Astrocyte (in vitro differentiated cells and primary cell): ENCODE data around the gene SPTAN1. TPM values are rescaled to one million over a fixed set of nuclear protein-coding genes. Genes with fewer than 3 reads are reported as not detected.

Experiments
- DNase-seq: peaks from one replicate; pipeline ENCODE4 v3.0.0-alpha.2; 2010; ENCODE audit warnings: low read depth
- FAIRE-seq: peaks from 2 replicates; lab custom pipeline; 2011; peaks lifted over from hg19 to GRCh38; lab: Jason Lieb, UNC
- H2AFZ ChIP-seq: 2 replicates; pipeline ENCODE4 v1.6.0; 2012; ENCODE audit warnings: low read depth, low read length, inconsistent platforms
- H3K27ac ChIP-seq: 2 replicates; pipeline ENCODE4 v1.5.1; 2011; ENCODE audit warnings: low read depth, low read length, inconsistent platforms
- H3K27me3 ChIP-seq: 2 replicates; pipeline ENCODE4 v1.6.0; 2011; ENCODE audit warnings: low read length, inconsistent platforms; ENCODE audit not compliant: insufficient read depth
- H3K36me3 ChIP-seq: 2 replicates; pipeline ENCODE4 v1.5.1; 2011; ENCODE audit warnings: low read length, inconsistent platforms; ENCODE audit not compliant: insufficient read depth
- H3K4me1 ChIP-seq: 2 replicates; pipeline ENCODE4 v1.5.1; 2011; ENCODE audit warnings: low read length, inconsistent platforms; ENCODE audit not compliant: insufficient read depth
- H3K4me2 ChIP-seq: 2 replicates; pipeline ENCODE4 v1.6.0; 2012; ENCODE audit warnings: low read length, inconsistent platforms
- H3K4me3 ChIP-seq: 2 replicates; pipeline ENCODE4 v1.5.1; 2011; ENCODE audit warnings: low read depth, mild to moderate bottlenecking, low read length, inconsistent platforms; ENCODE audit not compliant: insufficient read depth
- H3K79me2 ChIP-seq: 2 replicates; pipeline ENCODE4 v1.6.0; 2012; ENCODE audit warnings: mild to moderate bottlenecking, low read length, inconsistent platforms; ENCODE audit not compliant: insufficient read depth
- H3K9ac ChIP-seq: 2 replicates; pipeline ENCODE4 v1.6.0; 2012; ENCODE audit warnings: mild to moderate bottlenecking, low read length, inconsistent platforms
- H3K9me3 ChIP-seq: 2 replicates; pipeline ENCODE4 v1.5.1; 2012; ENCODE audit warnings: low read depth, mild to moderate bottlenecking, low read length, inconsistent platforms; ENCODE audit not compliant: insufficient read depth
- H4K20me1 ChIP-seq: 2 replicates; pipeline ENCODE4 v1.6.0; 2012; ENCODE audit warnings: low read length, inconsistent platforms; ENCODE audit not compliant: insufficient read depth
- H3K27ac Mint-ChIP-seq: one replicate; pipeline ENCODE4 v1.8.0; 2021; ENCODE audit warnings: mild to moderate bottlenecking, mixed read lengths; ENCODE audit not compliant: unreplicated experiment
- H3K27me3 Mint-ChIP-seq: one replicate; pipeline ENCODE4 v1.8.0; 2021; ENCODE audit warnings: low read depth, mixed read lengths; ENCODE audit not compliant: unreplicated experiment
- H3K36me3 Mint-ChIP-seq: one replicate; pipeline ENCODE4 v1.8.0; 2021; ENCODE audit warnings: low read depth, mixed read lengths; ENCODE audit not compliant: unreplicated experiment
- H3K4me1 Mint-ChIP-seq: one replicate; pipeline ENCODE4 v1.8.0; 2021; ENCODE audit warnings: low read depth, mixed read lengths; ENCODE audit not compliant: unreplicated experiment
- H3K4me3 Mint-ChIP-seq: one replicate; pipeline ENCODE4 v1.8.0; 2021; ENCODE audit warnings: mild to moderate bottlenecking, moderate library complexity, mixed read lengths; ENCODE audit not compliant: unreplicated experiment
- H3K9me3 Mint-ChIP-seq: one replicate; pipeline ENCODE4 v1.8.0; 2021; ENCODE audit warnings: mild to moderate bottlenecking, mixed read lengths; ENCODE audit not compliant: unreplicated experiment
- EZH2 ChIP-seq: IDR thresholded peaks from 2 replicates; pipeline ENCODE4 v1.6.1; 2012; ENCODE audit warnings: mild to moderate bottlenecking, low read length, inconsistent platforms; ENCODE audit not compliant: insufficient read depth
- total RNA-seq: library from RNA; stranded (reverse); gene quantifications from 2 replicates; pipeline ENCODE4 v1.2.1, GENCODE V29; 2021
- TF ChIP-seq, protein P1 (sequence below): IDR thresholded peaks from 2 replicates; pipeline ENCODE4 v1.5.1; 2011; ENCODE audit warnings: low read depth, mild to moderate bottlenecking, inconsistent platforms, low read length, moderate library complexity; ENCODE audit not compliant: insufficient read depth

The SPTAN1 gene
- total RNA-seq, 1 donor from 2014 or later, result 604 TPM

- Histone ChIP-seq H3K79me2 (no peaks in the 10 kb centered on the region), H3K4me2 (no peak overlapping the region), H3K27me3 (no peaks in the 10 kb centered on the region), H3K9me3 (no peaks in the 10 kb centered on the region), H3K4me1 (peaks cover 12% of the 10 kb centered on the region), H3K27ac (no peak overlapping the region), H3K4me3 (no peak overlapping the region), H4K20me1 (no peaks in the 10 kb centered on the region), H2AFZ (no peak overlapping the region), H3K36me3 (peaks cover 16% of the 10 kb centered on the region), H3K9ac (no peak overlapping the region)
- Mint-ChIP-seq H3K27ac (peak overlapping the region; percentile 5), H3K4me1 (peaks cover 11% of the 10 kb centered on the region), H3K27me3 (no peaks in the 10 kb centered on the region), H3K36me3 (peaks cover 22% of the 10 kb centered on the region), H3K9me3 (no peaks in the 10 kb centered on the region), H3K4me3 (no peak overlapping the region)
- TF ChIP-seq, protein P1, sequence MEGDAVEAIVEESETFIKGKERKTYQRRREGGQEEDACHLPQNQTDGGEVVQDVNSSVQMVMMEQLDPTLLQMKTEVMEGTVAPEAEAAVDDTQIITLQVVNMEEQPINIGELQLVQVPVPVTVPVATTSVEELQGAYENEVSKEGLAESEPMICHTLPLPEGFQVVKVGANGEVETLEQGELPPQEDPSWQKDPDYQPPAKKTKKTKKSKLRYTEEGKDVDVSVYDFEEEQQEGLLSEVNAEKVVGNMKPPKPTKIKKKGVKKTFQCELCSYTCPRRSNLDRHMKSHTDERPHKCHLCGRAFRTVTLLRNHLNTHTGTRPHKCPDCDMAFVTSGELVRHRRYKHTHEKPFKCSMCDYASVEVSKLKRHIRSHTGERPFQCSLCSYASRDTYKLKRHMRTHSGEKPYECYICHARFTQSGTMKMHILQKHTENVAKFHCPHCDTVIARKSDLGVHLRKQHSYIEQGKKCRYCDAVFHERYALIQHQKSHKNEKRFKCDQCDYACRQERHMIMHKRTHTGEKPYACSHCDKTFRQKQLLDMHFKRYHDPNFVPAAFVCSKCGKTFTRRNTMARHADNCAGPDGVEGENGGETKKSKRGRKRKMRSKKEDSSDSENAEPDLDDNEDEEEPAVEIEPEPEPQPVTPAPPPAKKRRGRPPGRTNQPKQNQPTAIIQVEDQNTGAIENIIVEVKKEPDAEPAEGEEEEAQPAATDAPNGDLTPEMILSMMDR, result no peak
- TF ChIP-seq EZH2, result no peak
- FAIRE-seq, result no peak
- DNase-seq, result no peak
These were observed 19.8 kb upstream of the SPTAN1 start for GRCh38 chr9:128532581-128532980.

DNA sequence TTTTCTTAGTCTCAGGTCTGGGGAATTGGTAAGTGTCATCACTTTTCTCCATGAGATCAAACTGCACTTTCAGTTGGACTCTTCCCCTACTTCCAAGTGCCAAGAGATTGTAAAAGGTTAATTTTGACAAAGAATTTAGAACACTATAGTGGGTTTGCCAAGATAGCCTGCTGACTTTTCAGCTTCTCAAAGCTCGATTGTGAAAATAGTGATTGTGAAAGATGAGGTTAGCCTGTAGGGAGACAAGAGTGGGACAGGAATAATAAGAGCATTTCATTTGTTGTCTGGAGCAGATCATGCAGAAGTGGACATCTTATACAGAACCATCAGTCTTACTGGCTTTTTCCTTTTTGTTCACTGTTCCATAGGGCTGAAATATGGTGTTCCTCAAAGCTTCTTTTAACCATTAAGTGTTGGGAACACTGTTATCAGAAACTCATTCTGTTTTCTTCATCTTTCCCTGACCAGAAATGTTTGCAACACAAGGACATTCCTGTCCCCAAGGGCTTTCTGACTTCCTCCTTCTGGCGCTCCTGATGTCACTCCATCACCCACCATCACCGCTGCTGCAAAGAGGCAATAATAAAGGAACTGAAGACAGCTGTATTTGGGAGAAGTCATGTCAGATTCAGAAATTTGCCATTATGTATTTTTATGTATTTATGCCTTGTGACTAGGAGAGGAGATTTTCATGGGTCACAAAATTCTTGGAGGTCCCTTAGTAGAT is 11.6 kb upstream of the SPTAN1 start:
- no peak overlapping the region for H3K4me3 Mint-ChIP-seq
- H3K4me2 ChIP-seq, result no peak overlapping the region
- no peaks in the 10 kb centered on the region for H4K20me1 ChIP-seq
- no peaks in the 10 kb centered on the region for H3K9me3 Mint-ChIP-seq
- H3K4me1 ChIP-seq, result no peaks in the 10 kb centered on the region
- no peaks in the 10 kb centered on the region for H3K9me3 ChIP-seq
- H3K9ac ChIP-seq, result no peak overlapping the region
- TF ChIP-seq, protein P1, result no peak
- no peak for TF ChIP-seq EZH2
- no peaks in the 10 kb centered on the region for H3K27me3 ChIP-seq
- H3K36me3 Mint-ChIP-seq, result peaks cover 20% of the 10 kb centered on the region
- H3K4me1 Mint-ChIP-seq, result no peaks in the 10 kb centered on the region
- no peak overlapping the region for H2AFZ ChIP-seq
- H3K27ac ChIP-seq, result no peak overlapping the region
- no peak overlapping the region for H3K4me3 ChIP-seq
- no peaks in the 10 kb centered on the region for H3K79me2 ChIP-seq
- DNase-seq (no peak), FAIRE-seq (no peak)
- H3K27me3 Mint-ChIP-seq, result no peaks in the 10 kb centered on the region
- H3K27ac Mint-ChIP-seq, result no peak overlapping the region
- H3K36me3 ChIP-seq, result peaks cover 31% of the 10 kb centered on the region

GRCh38 chr9:128546504-128546903 is 5.9 kb upstream of the SPTAN1 start:
- Mint-ChIP-seq H3K36me3 (peaks cover 4% of the 10 kb centered on the region), H3K4me3 (no peak overlapping the region), H3K9me3 (no peaks in the 10 kb centered on the region), H3K27ac (no peak overlapping the region), H3K27me3 (no peaks in the 10 kb centered on the region), H3K4me1 (peaks cover 22% of the 10 kb centered on the region)
- no peaks in the 10 kb centered on the region for H3K9me3 ChIP-seq
- H3K4me1 ChIP-seq, result peaks cover 16% of the 10 kb centered on the region
- H3K9ac ChIP-seq, result no peak overlapping the region
- H3K4me3 ChIP-seq, result no peak overlapping the region
- no peaks in the 10 kb centered on the region for H3K79me2 ChIP-seq
- TF ChIP-seq, protein P1, result no peak
- no peak for TF ChIP-seq EZH2
- no peaks in the 10 kb centered on the region for H3K27me3 ChIP-seq
- DNase-seq (no peak), FAIRE-seq (no peak)
- no peak overlapping the region for H3K4me2 ChIP-seq
- H2AFZ ChIP-seq, result no peak overlapping the region
- no peaks in the 10 kb centered on the region for H4K20me1 ChIP-seq
- peaks cover 3% of the 10 kb centered on the region for H3K36me3 ChIP-seq
- H3K27ac ChIP-seq, result no peak overlapping the region
